ENCODE data around the gene COPS6. TPM values are rescaled to one million over a fixed set of nuclear protein-coding genes. Genes with fewer than 3 reads are reported as not detected.
"Not testable (repeated sequence)": the region's sequence is repeated elsewhere in the genome, so short reads cannot be mapped to it uniquely, and the experiment has no call there.

The COPS6 gene
- total RNA-seq, 4 donors from 2014 or later: 40.7 to 83.6 (median 62.9) TPM

GRCh38 chr7:100126931-100127865 is 38.4 kb downstream of the COPS6 start, which contains the start of gene MBLAC1:
TSS of gene MBLAC1 (plus strand) at chr7:100126967. CDS start at chr7:100127396, 429 bp downstream.
- H3K4me3 ChIP-seq: peak within 1 kb of the TSS; percentile 74 to 96
- 0% methylated on average over 21 of the region's 85 CpGs; no CpG with 5 or more reads in 1 of the 2 donors for WGBS, 2 donors (ENCODE audit: low coverage in 1 of 2)
- TF ChIP-seq POLR2A (IDR thresholded peaks at IDR 0.05): peak; percentile 15 to 34
- TF ChIP-seq EP300 (IDR thresholded peaks at IDR 0.05): no peak
- peak; percentile 74 for TF ChIP-seq POLR2AphosphoS5 (IDR thresholded peaks at IDR 0.05)
- TF ChIP-seq CTCF (IDR thresholded peaks at IDR 0.05): peak in 1 of 4 experiments; percentile 11
- peaks cover 0 to 23% of the 10 kb centered on the region in 2 donors for H3K36me3 ChIP-seq
- H3K27me3 ChIP-seq: no peaks in the 10 kb centered on the region
- H3K4me1 ChIP-seq: peaks cover 0 to 58% (median 17%) of the 10 kb centered on the region in 3 donors
- H3K9me3 ChIP-seq: no peaks in the 10 kb centered on the region
- H3K27ac ChIP-seq: peak within 1 kb of the TSS; percentile 87 to 98 (median 96)
- ATAC-seq: peak; percentile 93

GRCh38 chr7:100127866-100128636 is 39.3 kb downstream of the COPS6 start:
- peaks cover 0 to 14% of the 10 kb centered on the region in 2 donors for H3K36me3 ChIP-seq
- peak overlapping the region; percentile 87 to 98 (median 96) for H3K27ac ChIP-seq
- TF ChIP-seq POLR2A (IDR thresholded peaks at IDR 0.05) (no peak), POLR2AphosphoS5 (IDR thresholded peaks at IDR 0.05) (no peak), EP300 (IDR thresholded peaks at IDR 0.05) (no peak)
- WGBS, 2 donors (ENCODE audit: low coverage in 1 of 2): 0 to 15% methylated on average over 2 of the region's 37 CpGs
- H3K9me3 ChIP-seq: no peaks in the 10 kb centered on the region
- H3K4me3 ChIP-seq: peak overlapping the region; percentile 74 to 96
- H3K27me3 ChIP-seq: no peaks in the 10 kb centered on the region
- H3K4me1 ChIP-seq: peaks cover 0 to 51% (median 17%) of the 10 kb centered on the region in 3 donors
- ATAC-seq: no peak

- TF ChIP-seq POLR2AphosphoS5 (IDR thresholded peaks at IDR 0.05) (no peak), CTCF (IDR thresholded peaks at IDR 0.05) (no peak), EP300 (IDR thresholded peaks at IDR 0.05) (no peak), POLR2A (IDR thresholded peaks at IDR 0.05) (no peak)
- Histone ChIP-seq H3K4me1 (peaks cover 0 to 51% (median 17%) of the 10 kb centered on the region in 3 donors), H3K4me3 (no peak overlapping the region), H3K27me3 (no peaks in the 10 kb centered on the region), H3K9me3 (no peaks in the 10 kb centered on the region), H3K36me3 (peaks cover 0 to 9% of the 10 kb centered on the region in 2 donors), H3K27ac (peak overlapping the region in 2 of 4 donors; percentile 94 to 98)
- no peak for ATAC-seq
- WGBS, 2 donors (ENCODE audit: low coverage in 1 of 2): 29 to 63% methylated on average over 1 of the region's 1 CpG
Observed at GRCh38 chr7:100128637-100128963, 39.8 kb downstream of the COPS6 start.

GRCh38 chr7:100130220-100130607 is 41.4 kb downstream of the COPS6 start:
- ATAC-seq, H3K9me3 ChIP-seq, H3K27me3 ChIP-seq, H3K27ac ChIP-seq, H3K4me3 ChIP-seq, H3K36me3 ChIP-seq: not testable (repeated sequence)
- WGBS, 2 donors (ENCODE audit: low coverage in 1 of 2): 86 to 100% methylated on average over 1 of the region's 1 CpG
- H3K4me1 ChIP-seq: peaks cover 0 to 40% (median 17%) of the 10 kb centered on the region in 3 donors

GRCh38 chr7:100130608-100131453 is 42.1 kb downstream of the COPS6 start:
- 8 to 9% methylated on average over 17 to 22 of the region's 24 CpGs for WGBS, 2 donors (ENCODE audit: low coverage in 1 of 2)
- TF ChIP-seq POLR2AphosphoS5 (IDR thresholded peaks at IDR 0.05): no peak
- TF ChIP-seq CTCF (IDR thresholded peaks at IDR 0.05): peak in 3 of 4 experiments; percentile 77 to 88 (median 80)
- Histone ChIP-seq H3K27me3 (no peaks in the 10 kb centered on the region), H3K4me1 (peaks cover 0 to 34% (median 13%) of the 10 kb centered on the region in 3 donors), H3K27ac (no peak overlapping the region), H3K9me3 (no peaks in the 10 kb centered on the region), H3K36me3 (no peaks in the 10 kb centered on the region), H3K4me3 (peak overlapping the region in 1 of 2 donors; percentile 23)
- no peak for ATAC-seq
